T follicular helper cell (primary cell): ENCODE results near the gene DSCAM.
"Not testable (repeated sequence)": the region's sequence is repeated elsewhere in the genome, so short reads cannot be mapped to it uniquely, and the experiment has no call there.

Experiments used
- DNase-seq: peaks from one replicate; pipeline ENCODE4 v3.0.0-alpha.2; 2020; ENCODE audit warnings: low read depth

The DSCAM gene

GRCh38 chr21:40047993-40048730 is 798.8 kb downstream of the DSCAM start:
- no peak for DNase-seq

DNA sequence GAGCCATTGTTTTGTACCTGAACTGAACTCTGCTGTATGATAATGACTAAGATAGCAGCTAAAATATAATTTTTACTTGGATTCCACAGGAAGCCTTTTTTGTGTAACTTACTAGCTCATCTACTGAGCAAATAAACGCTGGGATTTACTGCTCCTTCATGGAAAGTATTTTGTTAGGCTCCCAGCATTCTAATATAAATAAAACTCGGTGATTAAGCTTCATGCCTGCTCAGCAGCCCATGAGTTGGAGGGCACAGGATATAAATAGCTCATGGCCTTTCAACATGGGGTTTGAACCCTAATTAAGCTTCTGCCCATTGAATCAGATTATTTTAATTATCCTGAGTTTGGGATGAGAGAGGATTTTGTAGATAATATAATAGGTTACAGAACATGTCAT is 799.7 kb downstream of the DSCAM start:
- no peak for DNase-seq

GRCh38 chr21:40043866-40044265 is 803.1 kb downstream of the DSCAM start:
- no peak for DNase-seq

DNA sequence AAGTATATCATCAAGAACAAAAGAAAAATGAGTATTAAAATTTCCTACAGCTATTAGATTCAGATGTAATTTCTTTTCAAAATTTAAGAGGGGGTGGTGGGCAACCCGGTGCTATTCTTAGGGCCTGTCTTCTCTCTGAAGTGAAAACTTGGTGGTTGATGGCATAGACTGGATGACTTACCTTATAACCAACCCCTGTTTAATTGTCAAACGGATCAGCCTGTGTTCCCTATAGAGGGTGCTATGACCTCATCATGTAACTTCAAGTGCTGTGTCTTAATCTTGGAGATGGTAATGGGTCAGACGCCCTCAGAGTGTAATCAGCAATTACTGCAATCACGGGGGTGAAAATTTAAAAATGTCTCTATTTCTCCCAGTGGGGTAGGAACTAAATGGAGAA is 803.5 kb downstream of the DSCAM start:
- DNase-seq: no peak

GRCh38 chr21:40041446-40041845 is 805.5 kb downstream of the DSCAM start:
- DNase-seq: no peak

GRCh38 chr21:40033156-40033782 is 813.7 kb downstream of the DSCAM start:
- not testable (repeated sequence) for DNase-seq

- DNase-seq: no peak
Measured at GRCh38 chr21:40029888-40030287, 817.1 kb downstream of the DSCAM start.

- DNase-seq: not testable (repeated sequence)
Measured at GRCh38 chr21:40028393-40028792, 818.6 kb downstream of the DSCAM start.

GRCh38 chr21:40021558-40022351 is 825.2 kb downstream of the DSCAM start:
- no peak for DNase-seq

- DNase-seq: no peak
Measured at GRCh38 chr21:40020651-40021050, 826.3 kb downstream of the DSCAM start.

GRCh38 chr21:40018871-40019475 is 828.0 kb downstream of the DSCAM start:
- no peak for DNase-seq

GRCh38 chr21:40016667-40017066 is 830.3 kb downstream of the DSCAM start:
- no peak for DNase-seq

- no peak for DNase-seq
Measured at GRCh38 chr21:40016234-40016633, 830.7 kb downstream of the DSCAM start.

GRCh38 chr21:40015818-40016217 is 831.1 kb downstream of the DSCAM start:
- no peak for DNase-seq

- DNase-seq: no peak
Measured at GRCh38 chr21:40014394-40014793, 832.6 kb downstream of the DSCAM start.

DNA sequence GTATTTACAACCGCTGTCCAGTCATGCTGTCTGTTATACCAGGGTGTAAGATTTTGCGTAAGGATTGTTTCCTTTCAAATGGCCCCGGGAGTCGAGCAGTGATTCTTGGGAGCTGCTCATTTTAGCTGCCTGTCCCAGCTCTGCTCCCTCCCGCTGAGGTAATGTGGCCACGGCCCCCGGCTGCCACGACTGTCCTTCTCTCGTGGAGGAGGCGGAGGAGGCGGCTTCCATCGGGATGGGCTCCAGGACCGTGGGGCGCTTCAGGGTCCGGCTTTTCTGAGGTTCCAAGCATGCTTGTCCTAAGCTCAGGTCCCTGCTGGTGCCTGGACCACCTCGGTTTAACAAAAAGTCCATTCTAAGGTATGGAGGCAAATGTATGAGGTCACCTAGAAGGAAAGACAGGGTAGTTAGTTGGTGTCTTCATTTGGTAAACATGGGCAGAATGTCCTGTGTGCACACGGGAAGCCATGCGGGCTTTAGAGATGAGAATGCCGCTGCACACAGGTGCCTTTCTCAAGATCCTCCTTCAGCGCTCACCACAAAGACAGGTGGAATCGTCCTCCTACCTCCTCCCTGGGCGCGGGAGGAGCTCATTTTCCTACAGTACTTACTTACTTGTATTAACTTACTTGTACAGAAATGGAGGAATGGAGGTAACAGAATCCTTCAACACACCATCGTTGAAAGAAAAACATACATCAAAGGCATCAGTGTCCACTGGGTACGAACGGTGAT is 833.8 kb downstream of the DSCAM start:
- DNase-seq: no peak

DNA sequence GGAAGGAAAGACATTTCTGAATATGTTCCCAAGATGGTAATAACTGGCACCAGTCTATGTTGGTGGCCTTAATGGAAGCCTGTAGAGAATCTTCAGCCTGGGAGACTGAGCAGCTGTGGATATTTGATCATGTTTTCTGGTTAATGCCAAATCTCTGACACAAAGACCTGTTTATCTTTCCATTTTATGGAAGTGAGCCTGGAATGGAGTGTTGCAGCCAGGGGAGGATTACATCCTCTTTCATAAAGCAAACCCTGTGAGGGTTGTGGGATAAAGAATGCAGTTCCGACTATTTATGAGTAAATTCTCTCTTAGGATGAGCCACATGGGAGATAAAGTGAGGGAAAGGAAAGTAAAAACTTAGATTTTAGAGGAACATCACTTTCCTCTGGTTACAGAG is 835.6 kb downstream of the DSCAM start:
- DNase-seq: no peak

DNA sequence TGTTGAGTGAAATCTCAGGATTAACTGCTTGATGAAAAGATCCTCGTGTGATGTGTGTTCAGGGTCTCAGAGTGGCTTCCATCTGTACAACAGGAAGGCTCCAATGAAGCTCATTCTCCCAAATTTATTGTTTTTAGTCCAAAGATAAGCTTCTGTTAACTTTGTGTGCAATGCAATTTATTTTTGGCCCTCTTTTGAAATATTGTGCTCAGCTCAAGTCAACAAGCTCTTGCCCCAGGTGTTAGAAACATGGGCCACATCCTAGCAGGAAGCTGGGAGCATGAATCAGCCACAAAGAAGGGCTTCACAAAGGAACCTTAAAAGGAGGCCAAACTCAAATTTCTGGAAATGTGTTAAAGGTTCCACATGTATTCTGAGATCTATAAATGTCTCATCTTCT is 844.0 kb downstream of the DSCAM start:
- no peak for DNase-seq

DNA sequence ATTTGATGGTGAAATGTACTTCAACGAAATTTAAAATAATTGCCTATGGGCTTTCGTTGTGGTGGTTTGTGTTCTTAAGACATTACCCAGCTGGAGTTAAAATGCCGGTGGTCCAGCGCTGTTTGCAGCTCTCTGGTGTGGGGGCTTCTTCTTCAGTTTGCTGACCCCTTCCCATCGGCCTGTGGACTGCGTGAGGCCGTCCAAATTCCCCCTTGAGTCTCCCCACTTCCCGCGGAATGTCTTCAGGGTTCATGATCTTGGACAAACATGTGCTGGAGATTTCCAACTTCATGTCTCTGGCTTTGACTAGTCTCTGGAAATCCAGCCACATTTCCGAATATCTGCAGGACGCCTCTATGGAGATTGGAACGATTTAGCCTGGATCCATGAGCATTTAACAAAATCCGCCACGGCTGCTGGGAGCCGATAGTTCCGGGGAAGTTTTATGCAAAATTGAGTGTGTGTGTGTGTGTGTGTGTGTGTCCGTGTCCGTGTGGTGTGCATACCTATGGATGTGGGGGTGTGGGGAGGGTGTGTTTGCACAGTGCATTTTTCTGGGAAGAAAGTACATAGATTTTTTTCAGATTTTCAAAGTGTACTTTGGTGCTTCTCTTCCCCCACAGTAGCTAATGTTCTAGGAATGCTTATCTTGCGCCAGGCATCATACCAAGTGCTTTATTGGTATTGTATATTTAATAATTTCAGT is 862.5 kb downstream of the DSCAM start:
- no peak for DNase-seq

DNA sequence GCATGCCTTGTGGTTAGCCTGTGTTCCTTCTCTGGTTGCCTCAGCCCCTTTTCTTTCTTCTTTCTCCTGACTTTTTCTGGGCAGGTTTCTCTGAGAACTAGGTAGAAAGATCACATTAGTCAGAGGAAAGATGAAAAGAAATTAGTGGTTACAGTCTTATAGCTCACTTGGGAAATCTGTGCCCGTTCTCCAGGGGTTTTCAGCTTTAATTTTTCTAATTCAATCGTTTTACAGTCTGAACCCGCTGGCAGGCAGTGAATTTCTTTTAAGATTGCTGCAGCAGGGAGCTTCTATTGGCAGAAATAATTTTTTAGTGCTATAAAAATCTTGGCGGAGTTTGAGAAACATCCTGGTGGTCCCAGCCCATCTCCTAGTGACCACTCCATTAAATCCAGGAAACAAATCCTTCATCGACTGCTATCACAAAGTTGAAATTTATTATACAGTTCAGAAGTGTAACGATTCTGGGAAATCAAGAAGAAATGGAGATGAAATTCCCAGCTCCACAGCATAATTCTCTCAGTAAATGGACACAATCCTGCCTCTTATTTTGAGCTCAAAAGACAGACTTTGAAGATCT is 866.6 kb downstream of the DSCAM start:
- DNase-seq: no peak

DNA sequence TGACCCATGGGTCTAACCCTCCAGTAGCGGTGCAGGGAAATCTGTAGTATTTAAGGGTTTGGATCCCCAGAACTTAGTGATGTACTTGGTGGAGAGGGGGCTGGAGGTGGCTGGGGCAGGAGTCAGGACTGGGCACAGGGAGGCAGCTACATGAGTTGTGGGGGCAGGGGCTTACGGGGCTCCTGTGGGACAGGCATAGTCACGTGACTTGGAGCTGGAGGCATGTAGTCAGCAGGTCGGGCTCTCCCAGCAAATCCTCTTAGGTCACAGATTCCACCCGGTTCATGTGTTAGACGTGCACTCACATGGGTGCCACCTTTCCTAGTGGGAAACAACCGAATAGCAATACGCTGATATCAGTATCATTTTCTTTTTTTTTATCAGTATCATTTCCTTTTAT is 867.6 kb downstream of the DSCAM start:
- no peak for DNase-seq
